ENCODE results near the gene ITPRIP.

The ITPRIP gene

DNA sequence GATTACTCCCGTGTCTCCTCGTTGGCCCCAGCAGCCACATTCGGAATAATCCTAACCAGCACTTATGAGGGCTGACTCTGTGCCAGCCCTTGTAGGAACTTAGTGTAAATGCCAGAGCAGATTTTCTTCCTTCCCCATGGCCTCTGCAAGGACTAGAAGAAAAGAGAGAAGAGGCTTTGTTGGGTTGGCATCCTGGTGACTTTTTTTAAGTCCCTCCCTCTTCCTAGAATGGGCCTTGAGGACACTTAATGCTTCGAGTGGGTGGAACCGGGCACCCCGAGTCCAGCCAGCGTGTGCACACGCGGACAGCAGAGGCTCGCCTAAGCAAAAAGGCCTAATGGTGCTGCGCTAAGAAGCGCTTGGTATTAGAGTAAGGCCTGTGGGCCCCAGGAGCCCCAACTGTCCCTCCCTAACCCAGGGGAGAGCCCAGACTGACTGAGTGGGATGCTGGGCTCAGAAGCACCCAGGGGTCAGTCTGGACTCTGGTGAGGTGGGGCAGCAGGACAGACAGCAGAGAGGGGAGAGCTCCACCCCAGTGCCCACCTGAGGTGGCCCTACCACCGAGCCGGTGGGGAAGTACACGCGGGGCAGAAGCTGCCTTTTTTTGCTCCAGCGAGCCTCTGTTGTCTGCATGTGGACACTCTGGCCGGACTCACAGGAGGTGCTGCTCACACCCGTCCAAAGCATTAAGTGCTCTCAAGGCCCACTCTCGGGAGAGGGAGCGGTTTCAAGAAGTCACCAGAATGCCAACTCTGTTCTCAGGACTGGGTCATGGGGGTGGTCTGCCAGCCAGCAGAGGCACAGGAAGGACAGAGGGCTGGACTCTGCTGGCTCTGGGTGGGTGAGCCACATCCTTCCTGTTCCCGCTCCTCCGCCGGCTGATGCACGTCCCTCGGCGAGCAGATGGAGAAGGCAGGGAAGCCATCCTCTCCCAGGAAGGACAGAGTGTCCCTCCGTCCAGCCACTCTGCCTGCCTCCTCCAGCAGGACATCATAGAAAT lies 12.5 kb downstream of the ITPRIP start:
- DNase-seq = no peak

GRCh38 chr10:104324931-104325330 lies 13.3 kb downstream of the ITPRIP start:
- no peak for DNase-seq

DNA sequence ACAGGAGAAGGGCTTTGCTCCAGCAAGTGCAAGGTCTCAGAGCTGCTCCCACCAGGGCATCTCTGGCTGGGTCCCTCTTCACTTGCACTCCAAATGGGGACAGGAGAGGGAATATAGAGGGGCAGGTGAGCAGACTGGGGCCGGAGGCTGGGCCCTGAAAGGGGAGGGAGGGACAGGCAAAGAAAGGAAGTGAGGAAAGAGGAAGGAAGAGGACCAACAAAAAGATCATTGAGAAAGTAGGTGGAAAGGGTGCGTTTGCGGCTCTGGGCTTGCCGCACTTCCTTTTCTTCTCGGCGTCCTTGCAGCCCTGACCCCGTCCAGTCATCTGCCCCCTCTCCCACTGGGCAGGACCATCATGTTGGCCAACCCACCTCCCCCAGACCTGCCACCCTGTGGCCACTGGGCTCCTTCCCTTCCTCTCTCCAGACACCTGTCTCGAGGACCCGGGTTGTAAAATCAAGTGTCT lies 14.0 kb downstream of the ITPRIP start:
- DNase-seq = no peak

DNA sequence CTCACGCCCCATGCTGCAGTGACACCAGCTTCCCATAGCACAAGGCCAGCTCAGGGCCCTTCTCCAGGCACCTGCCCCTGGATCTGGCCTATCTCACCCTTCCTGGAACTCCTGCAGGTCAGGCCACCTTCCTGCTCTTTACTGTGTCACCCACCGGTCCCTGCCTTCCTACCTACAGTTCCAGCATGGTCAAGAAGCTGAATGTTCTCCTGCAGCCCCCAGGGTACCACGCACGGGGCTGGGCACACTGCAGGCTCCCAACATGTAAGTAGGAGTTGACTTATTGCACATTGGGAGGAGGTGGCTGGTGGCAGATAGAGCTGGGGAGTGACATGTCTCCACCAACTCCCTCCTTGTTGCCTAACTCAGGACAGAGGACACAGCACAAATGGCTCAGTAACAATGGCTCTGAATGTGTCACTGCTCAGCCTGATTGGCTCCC lies 14.5 kb downstream of the ITPRIP start:
- DNase-seq = no peak

- no peak for DNase-seq
These were observed 15.2 kb downstream of the ITPRIP start for GRCh38 chr10:104323085-104323484.

DNA sequence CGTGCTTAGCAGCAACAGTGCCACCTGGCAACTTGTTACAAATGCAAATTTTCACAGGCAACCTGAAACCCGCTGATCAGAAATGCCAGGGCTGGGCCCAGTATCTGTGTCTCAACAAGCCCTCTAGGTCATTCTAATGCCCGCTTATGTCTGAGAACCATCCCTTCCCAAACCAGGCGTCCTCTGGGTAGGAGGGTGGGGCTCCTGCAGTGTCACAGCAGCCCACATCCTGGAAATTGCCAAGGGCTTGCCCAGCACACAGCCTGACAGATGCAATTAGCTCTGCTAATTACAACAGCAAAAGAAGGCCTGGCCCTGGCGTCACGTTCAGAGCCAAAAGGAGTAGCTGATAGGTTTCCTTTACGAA lies 15.9 kb downstream of the ITPRIP start:
- no peak for DNase-seq

GRCh38 chr10:104321725-104322415 lies 16.4 kb downstream of the ITPRIP start:
- no peak for DNase-seq

- DNase-seq = no peak
These were observed 17.0 kb downstream of the ITPRIP start for GRCh38 chr10:104321226-104321625.

- no peak for DNase-seq
These were observed 19.2 kb downstream of the ITPRIP start for GRCh38 chr10:104318810-104319741.

- DNase-seq = no peak
These were observed 19.9 kb downstream of the ITPRIP start for GRCh38 chr10:104318326-104318725.

DNA sequence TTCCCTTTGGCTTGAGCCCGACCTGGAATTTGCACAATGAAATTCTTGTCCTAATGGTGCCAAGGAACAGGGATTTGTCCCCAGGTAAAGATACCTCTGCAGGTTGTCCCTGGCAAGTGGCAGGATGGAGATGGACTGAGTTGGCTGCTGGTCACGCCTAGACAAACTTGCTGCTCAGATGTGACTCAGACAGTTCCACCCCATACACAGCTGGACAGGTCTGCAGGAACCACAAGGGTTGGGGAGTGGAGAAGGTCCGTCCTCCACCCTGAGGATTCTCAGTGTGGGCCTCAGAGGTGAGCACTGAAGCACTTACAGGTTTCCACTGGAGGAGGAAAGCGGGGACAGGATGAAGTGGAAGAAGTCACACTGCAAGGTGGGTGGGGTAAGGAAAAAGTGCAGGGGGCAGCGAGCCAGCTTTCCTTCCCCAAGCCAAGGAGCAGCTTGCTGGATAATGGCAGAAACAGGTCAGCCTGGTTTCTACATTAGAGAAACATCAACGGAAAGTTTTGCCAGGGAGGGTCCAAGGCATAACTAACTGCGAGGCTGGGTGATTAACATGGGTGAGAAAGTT lies 20.5 kb downstream of the ITPRIP start:
- DNase-seq = no peak

GRCh38 chr10:104317269-104317710 lies 21.0 kb downstream of the ITPRIP start:
- no peak for DNase-seq

- no peak for DNase-seq
These were observed 21.8 kb downstream of the ITPRIP start for GRCh38 chr10:104316321-104317099.

DNA sequence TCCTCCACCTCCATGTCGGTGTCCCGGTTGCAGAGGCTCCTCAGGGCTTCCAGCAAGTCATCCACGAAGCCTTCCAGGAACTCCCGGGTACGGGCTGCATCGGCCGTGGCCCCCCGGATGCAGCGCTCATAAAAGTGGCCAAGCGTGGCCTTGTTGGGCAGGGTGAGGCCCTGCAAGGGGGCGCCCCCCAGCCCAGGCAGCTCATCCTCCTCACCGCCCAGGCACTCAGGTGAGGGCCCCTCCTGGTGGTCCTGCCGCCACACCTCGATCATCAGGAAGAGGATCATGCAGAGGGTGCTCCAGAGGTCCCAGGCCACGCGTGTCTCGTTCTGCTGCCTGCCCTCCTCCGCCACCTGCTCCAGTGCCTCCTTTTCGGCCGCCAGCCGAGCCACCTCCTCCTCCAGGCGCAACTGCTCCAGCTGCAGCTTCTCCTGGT lies 22.8 kb downstream of the ITPRIP start:
- DNase-seq = no peak

GRCh38 chr10:104314591-104315485 lies 23.4 kb downstream of the ITPRIP start:
- DNase-seq = no peak

DNA sequence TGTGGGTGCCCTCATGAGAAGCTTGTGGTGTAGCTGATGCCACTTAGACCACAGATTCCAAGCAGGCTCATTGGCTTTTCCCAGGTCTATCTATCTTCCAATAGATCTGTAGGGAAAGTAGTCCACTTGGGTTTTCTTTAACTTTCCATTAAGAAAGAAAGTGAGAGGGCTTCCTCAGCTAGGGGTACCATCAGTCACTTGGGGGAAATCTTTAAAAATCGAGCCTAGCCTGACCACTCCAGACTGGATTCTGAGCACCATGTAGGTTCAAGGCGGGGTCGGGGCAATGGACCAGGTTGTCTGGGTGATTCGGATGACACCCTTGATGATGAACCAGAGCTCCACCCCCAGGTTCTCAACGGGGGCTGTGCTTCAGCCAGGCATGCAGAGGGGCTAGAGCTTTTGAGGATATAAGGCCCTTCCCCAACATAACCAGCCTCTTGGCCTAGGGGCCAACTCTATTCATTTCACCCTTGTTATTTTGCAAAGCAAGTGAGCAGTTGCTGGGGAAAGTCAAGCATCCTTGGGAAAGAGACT lies 27.0 kb downstream of the ITPRIP start:
- DNase-seq = no peak

GRCh38 chr10:104309980-104310978 lies 28.0 kb downstream of the ITPRIP start:
- no peak for DNase-seq

GRCh38 chr10:104308439-104308903 lies 29.8 kb downstream of the ITPRIP start:
- DNase-seq = no peak
